SU-DHL-6 (cell line): Measurements from ENCODE around the gene SWT1.

Experiments used
- H2AFZ ChIP-seq: fragments of 200-600 bp; sonication (generic); 2 replicates; pipeline ENCODE4 v1.6.1; 2014; ENCODE audit warnings: low read depth, mild to moderate bottlenecking, moderate library complexity, mixed read lengths, antibody characterized with exemption, low read length; ENCODE audit not compliant: severe bottlenecking
- H3F3A ChIP-seq: fragments of 200-600 bp; shearing (Covaris generic); 2 replicates; pipeline ENCODE4 v1.6.0; 2016; ENCODE audit warnings: antibody characterized with exemption, mild to moderate bottlenecking; ENCODE audit not compliant: insufficient read depth
- H3K27ac ChIP-seq: fragments of 200-600 bp; sonication (generic); 2 replicates; pipeline ENCODE4 v1.5.1; 2016; ENCODE audit warnings: low read depth, mild to moderate bottlenecking, low read length, moderate library complexity, mixed read lengths
- H3K27me3 ChIP-seq: fragments of 200-600 bp; sonication (generic), shearing (Covaris generic); 2 replicates; pipeline ENCODE4 v1.6.0; 2014; ENCODE audit warnings: mild to moderate bottlenecking, low read length
- H3K36me3 ChIP-seq: fragments of 200-600 bp; sonication (generic); 2 replicates; pipeline ENCODE4 v1.6.1; 2014; ENCODE audit warnings: mild to moderate bottlenecking, low read length, mixed read lengths
- H3K4me2 ChIP-seq: fragments of 300-600, 200-600 bp; shearing (Covaris generic), sonication (generic); 2 replicates; pipeline ENCODE4 v1.6.0; 2014; ENCODE audit warnings: low read length, low read depth, mild to moderate bottlenecking; ENCODE audit not compliant: poor library complexity, severe bottlenecking
- H3K4me3 ChIP-seq: fragments of 200-600 bp; sonication (generic); 2 replicates; pipeline ENCODE4 v1.5.1; 2014; ENCODE audit warnings: antibody characterized with exemption, low read length, mild to moderate bottlenecking, mixed read lengths; ENCODE audit not compliant: insufficient read depth, poor library complexity, severe bottlenecking
- H3K79me2 ChIP-seq: fragments of 200-600 bp; sonication (generic); 2 replicates; pipeline ENCODE4 v1.6.1; 2014; ENCODE audit warnings: mild to moderate bottlenecking, low read length, moderate library complexity; ENCODE audit not compliant: insufficient read depth
- H3K9ac ChIP-seq: fragments of 200-600 bp; sonication (generic); 2 replicates; pipeline ENCODE4 v1.7.0; 2014; ENCODE audit warnings: mild to moderate bottlenecking, low read length
- H3K9me2 ChIP-seq: fragments of 200-600 bp; sonication (generic); replicated peaks from 2 replicates; pipeline ENCODE4 v1.6.1; 2014; ENCODE audit warnings: low read length; ENCODE audit not compliant: insufficient read depth
- H3K9me3 ChIP-seq: fragments of 200-600 bp; sonication (generic); 2 replicates; pipeline ENCODE4 v1.6.1; 2014; ENCODE audit warnings: low read length, mixed read lengths; ENCODE audit not compliant: insufficient read depth
- H4K20me1 ChIP-seq: fragments of 200-600 bp; sonication (generic); 2 replicates; pipeline ENCODE4 v1.6.1; 2014; ENCODE audit warnings: low read depth, mild to moderate bottlenecking, antibody characterized with exemption, low read length, moderate library complexity, mixed read lengths
- EZH2phosphoT487 ChIP-seq: fragments of 200-600 bp; sonication (generic), shearing (Covaris generic); conservative IDR thresholded peaks from 2 replicates; pipeline ENCODE4 v1.6.1; 2018; ENCODE audit warnings: mild to moderate bottlenecking, antibody characterized with exemption, low read length, moderate library complexity, mixed read lengths
- TF ChIP-seq, protein P1 (sequence below): fragments of 200-600 bp; sonication (generic); IDR thresholded peaks from one replicate; pipeline ENCODE4 v1.5.1; 2017; ENCODE audit warnings: antibody characterized with exemption, mild to moderate bottlenecking, low read length, moderate library complexity; ENCODE audit not compliant: insufficient read depth, poor library complexity, severe bottlenecking

Gene SWT1

DNA sequence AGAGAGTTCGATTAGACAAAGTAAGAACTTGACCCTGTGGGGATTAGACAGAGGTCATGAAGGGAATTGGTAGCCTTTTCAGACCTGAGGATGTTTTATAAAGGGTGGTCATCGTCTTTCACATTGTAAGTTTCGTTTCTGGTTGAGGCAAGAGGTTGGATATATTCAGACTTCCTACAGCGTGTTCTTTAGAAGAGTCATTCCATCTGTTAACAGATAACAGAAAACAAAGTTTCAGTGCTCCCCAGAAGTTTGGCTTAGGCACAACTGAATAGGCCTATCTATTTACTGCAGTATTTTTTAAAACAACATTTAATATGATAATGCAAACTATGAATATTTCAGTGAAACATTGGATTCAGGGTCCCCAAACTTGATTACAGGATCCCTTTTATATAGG lies 177.2 kb downstream of the SWT1 start:
- Histone ChIP-seq H3K79me2 (no peaks in the 10 kb centered on the region), H3K4me3 (no peak overlapping the region), H3K9ac (no peak overlapping the region)

GRCh38 chr1:185337246-185337645 lies 180.3 kb downstream of the SWT1 start:
- Histone ChIP-seq H2AFZ (no peak overlapping the region), H3K36me3 (no peaks in the 10 kb centered on the region), H3K79me2 (no peaks in the 10 kb centered on the region), H3F3A (no peaks in the 10 kb centered on the region), H3K4me3 (no peak overlapping the region), H3K9ac (no peak overlapping the region), H3K4me2 (no peak overlapping the region), H3K27me3 (no peaks in the 10 kb centered on the region), H4K20me1 (no peaks in the 10 kb centered on the region), H3K9me2 (no peaks in the 10 kb centered on the region), H3K9me3 (no peaks in the 10 kb centered on the region), H3K27ac (no peak overlapping the region)
- TF ChIP-seq, protein P1, sequence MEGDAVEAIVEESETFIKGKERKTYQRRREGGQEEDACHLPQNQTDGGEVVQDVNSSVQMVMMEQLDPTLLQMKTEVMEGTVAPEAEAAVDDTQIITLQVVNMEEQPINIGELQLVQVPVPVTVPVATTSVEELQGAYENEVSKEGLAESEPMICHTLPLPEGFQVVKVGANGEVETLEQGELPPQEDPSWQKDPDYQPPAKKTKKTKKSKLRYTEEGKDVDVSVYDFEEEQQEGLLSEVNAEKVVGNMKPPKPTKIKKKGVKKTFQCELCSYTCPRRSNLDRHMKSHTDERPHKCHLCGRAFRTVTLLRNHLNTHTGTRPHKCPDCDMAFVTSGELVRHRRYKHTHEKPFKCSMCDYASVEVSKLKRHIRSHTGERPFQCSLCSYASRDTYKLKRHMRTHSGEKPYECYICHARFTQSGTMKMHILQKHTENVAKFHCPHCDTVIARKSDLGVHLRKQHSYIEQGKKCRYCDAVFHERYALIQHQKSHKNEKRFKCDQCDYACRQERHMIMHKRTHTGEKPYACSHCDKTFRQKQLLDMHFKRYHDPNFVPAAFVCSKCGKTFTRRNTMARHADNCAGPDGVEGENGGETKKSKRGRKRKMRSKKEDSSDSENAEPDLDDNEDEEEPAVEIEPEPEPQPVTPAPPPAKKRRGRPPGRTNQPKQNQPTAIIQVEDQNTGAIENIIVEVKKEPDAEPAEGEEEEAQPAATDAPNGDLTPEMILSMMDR = no peak
- no peak for TF ChIP-seq EZH2phosphoT487

More for the DNA sequence above, 177.2 kb downstream of the SWT1 start:
- no peak overlapping the region for H3K27ac ChIP-seq
- no peaks in the 10 kb centered on the region for H4K20me1 ChIP-seq
- H3K9me3 ChIP-seq = no peaks in the 10 kb centered on the region
- no peaks in the 10 kb centered on the region for H3K27me3 ChIP-seq
- TF ChIP-seq, protein P1 = no peak
- TF ChIP-seq EZH2phosphoT487 = no peak
- H3K9me2 ChIP-seq = no peaks in the 10 kb centered on the region
- no peak overlapping the region for H2AFZ ChIP-seq
- H3K4me2 ChIP-seq = no peak overlapping the region
- no peaks in the 10 kb centered on the region for H3K36me3 ChIP-seq
- H3F3A ChIP-seq = no peaks in the 10 kb centered on the region

DNA sequence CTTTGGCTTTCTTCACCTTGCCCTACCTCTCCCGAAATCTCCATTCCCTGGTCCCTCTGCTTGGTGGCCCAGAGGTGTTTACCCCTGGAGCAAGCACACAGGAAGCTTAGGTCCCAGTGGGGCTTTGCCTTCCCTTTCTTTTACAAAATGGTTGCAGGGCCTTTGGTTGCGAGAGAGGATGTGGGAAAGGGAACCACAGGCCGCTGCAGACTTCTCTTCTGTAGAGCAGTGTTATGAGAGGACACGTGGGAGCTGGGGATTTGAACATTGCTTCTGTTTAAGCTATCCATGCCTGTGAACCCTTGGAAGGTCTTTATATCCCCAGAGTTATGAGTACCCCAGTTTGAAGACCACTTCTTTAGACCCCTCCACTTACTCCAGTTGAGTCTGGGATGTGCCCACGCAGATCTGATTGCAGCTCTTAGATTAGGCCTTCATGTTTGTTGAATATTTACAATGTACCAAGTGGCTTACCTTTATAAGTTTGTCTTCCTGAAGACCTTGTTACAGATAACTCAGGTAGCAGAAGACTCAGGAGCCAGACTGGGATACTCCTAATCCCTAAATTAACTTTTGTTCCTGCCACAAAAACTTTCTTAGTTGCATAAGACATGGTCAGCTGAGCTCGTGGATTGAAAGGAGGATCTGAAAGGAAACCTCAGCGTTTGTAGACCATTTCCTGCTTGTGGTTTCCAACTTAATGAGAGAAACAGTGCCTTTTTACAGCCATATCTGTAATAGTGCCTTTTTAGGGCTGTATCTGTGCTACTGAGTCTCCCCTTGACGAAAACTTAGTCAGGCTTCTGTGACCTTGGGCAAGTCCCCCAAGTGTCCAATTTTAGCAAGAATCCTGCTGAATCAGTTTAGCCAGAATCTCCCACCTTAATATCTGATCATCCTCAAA lies 182.0 kb downstream of the SWT1 start:
- TF ChIP-seq EZH2phosphoT487 = no peak
- TF ChIP-seq, protein P1 = no peak
- Histone ChIP-seq H4K20me1 (no peaks in the 10 kb centered on the region), H3K36me3 (no peaks in the 10 kb centered on the region), H3K9ac (no peak overlapping the region), H3F3A (no peaks in the 10 kb centered on the region), H3K27me3 (no peaks in the 10 kb centered on the region), H3K4me3 (no peak overlapping the region), H3K79me2 (no peaks in the 10 kb centered on the region), H3K27ac (no peak overlapping the region), H2AFZ (no peak overlapping the region), H3K4me2 (no peak overlapping the region), H3K9me2 (no peaks in the 10 kb centered on the region), H3K9me3 (no peaks in the 10 kb centered on the region)
